Nephron progenitor cell (in vitro differentiated cells): ENCODE results near the gene CAMSAP2.
A peak's percentile ranks its signal among the peaks of the same experiment; 100 is the strongest.

ENCODE experiments used
- DNase-seq: peaks from one replicate; pipeline ENCODE4 v3.0.0; 2021
- H3K27ac Mint-ChIP-seq: 2 replicates; pipeline ENCODE4 v1.8.0; 2021; ENCODE audit warnings: mild to moderate bottlenecking, moderate library complexity, mixed read lengths
- H3K27me3 Mint-ChIP-seq: 2 replicates; pipeline ENCODE4 v1.8.0; 2021; ENCODE audit warnings: mild to moderate bottlenecking, low read depth, mixed read lengths; ENCODE audit not compliant: poor library complexity
- H3K36me3 Mint-ChIP-seq: 2 replicates; pipeline ENCODE4 v1.8.0; 2021; ENCODE audit warnings: low read depth, mixed read lengths
- H3K4me1 Mint-ChIP-seq: 2 replicates; pipeline ENCODE4 v1.8.0; 2021; ENCODE audit warnings: mixed read lengths
- H3K4me3 Mint-ChIP-seq: 2 replicates; pipeline ENCODE4 v1.8.0; 2021; ENCODE audit warnings: mild to moderate bottlenecking, moderate library complexity, mixed read lengths
- H3K9me3 Mint-ChIP-seq: 2 replicates; pipeline ENCODE4 v1.8.0; 2021; ENCODE audit warnings: mild to moderate bottlenecking, moderate library complexity, mixed read lengths
- TF ChIP-seq, protein P1 (sequence below): fragments of 200-600 bp; sonication (generic); IDR thresholded peaks from 2 replicates; pipeline ENCODE4 v1.5.0; 2021; ENCODE audit warnings: antibody characterized with exemption

The CAMSAP2 gene

GRCh38 chr1:200793677-200794076 is 55.0 kb downstream of the CAMSAP2 start:
- no peak overlapping the region for H3K27ac Mint-ChIP-seq
- TF ChIP-seq, protein P1, sequence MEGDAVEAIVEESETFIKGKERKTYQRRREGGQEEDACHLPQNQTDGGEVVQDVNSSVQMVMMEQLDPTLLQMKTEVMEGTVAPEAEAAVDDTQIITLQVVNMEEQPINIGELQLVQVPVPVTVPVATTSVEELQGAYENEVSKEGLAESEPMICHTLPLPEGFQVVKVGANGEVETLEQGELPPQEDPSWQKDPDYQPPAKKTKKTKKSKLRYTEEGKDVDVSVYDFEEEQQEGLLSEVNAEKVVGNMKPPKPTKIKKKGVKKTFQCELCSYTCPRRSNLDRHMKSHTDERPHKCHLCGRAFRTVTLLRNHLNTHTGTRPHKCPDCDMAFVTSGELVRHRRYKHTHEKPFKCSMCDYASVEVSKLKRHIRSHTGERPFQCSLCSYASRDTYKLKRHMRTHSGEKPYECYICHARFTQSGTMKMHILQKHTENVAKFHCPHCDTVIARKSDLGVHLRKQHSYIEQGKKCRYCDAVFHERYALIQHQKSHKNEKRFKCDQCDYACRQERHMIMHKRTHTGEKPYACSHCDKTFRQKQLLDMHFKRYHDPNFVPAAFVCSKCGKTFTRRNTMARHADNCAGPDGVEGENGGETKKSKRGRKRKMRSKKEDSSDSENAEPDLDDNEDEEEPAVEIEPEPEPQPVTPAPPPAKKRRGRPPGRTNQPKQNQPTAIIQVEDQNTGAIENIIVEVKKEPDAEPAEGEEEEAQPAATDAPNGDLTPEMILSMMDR, result no peak
- H3K4me3 Mint-ChIP-seq, result no peak overlapping the region
- H3K27me3 Mint-ChIP-seq, result no peaks in the 10 kb centered on the region
- no peak for DNase-seq
- peaks cover 30% of the 10 kb centered on the region for H3K9me3 Mint-ChIP-seq
- H3K4me1 Mint-ChIP-seq, result peaks cover 17% of the 10 kb centered on the region
- H3K36me3 Mint-ChIP-seq, result peaks cover 75% of the 10 kb centered on the region

- no peaks in the 10 kb centered on the region for H3K27me3 Mint-ChIP-seq
- peaks cover 11% of the 10 kb centered on the region for H3K4me1 Mint-ChIP-seq
- H3K9me3 Mint-ChIP-seq, result peaks cover 34% of the 10 kb centered on the region
- DNase-seq, result no peak
- TF ChIP-seq, protein P1, result no peak
- peaks cover 75% of the 10 kb centered on the region for H3K36me3 Mint-ChIP-seq
- no peak overlapping the region for H3K27ac Mint-ChIP-seq
- H3K4me3 Mint-ChIP-seq, result no peak overlapping the region
These were observed 55.9 kb downstream of the CAMSAP2 start for GRCh38 chr1:200794506-200795065.

DNA sequence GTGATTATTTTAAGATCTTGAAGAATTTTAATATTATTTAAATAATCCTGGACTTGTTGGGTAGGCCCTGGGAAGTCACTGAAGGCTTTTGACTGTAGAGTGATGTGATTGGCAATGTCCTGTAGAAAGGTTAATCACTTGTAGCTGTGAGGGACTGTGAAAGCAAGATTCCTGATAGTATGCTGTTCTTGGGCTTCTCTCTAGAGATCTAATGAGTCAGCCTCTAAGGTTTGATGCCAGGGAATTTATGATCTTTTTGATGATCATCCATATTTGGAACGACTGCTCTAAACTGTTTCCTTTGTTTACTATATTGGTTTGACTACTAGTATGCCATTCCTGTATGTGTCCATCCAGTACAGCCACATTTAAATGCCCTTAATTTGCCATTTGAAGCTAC is 56.5 kb downstream of the CAMSAP2 start:
- Mint-ChIP-seq H3K36me3 (peaks cover 75% of the 10 kb centered on the region), H3K27me3 (no peaks in the 10 kb centered on the region), H3K4me1 (peaks cover 6% of the 10 kb centered on the region), H3K27ac (no peak overlapping the region), H3K4me3 (no peak overlapping the region), H3K9me3 (peaks cover 37% of the 10 kb centered on the region)
- TF ChIP-seq, protein P1, result no peak
- no peak for DNase-seq

DNA sequence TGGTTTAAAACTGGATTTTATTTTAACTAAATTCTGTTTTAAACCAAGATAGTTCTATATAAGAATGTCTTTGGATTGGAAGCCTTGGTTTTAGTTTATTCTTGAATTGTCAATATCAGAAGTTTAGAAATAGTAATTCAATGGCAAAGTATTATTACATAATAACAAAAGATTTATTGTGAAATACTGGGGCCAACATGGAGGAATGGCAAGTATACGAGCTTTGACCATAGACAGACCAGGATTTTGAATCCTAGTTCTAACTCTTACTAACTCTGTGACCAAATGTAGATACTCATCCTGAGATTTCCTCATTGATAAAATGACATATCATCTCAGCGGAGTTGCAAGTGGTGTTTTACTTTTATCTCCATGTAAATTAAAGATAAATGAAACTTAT is 63.3 kb downstream of the CAMSAP2 start:
- DNase-seq, result no peak
- H3K4me1 Mint-ChIP-seq, result peaks cover 7% of the 10 kb centered on the region
- no peak overlapping the region for H3K27ac Mint-ChIP-seq
- no peaks in the 10 kb centered on the region for H3K27me3 Mint-ChIP-seq
- TF ChIP-seq, protein P1, result no peak
- peaks cover 37% of the 10 kb centered on the region for H3K36me3 Mint-ChIP-seq
- peaks cover 18% of the 10 kb centered on the region for H3K9me3 Mint-ChIP-seq
- no peak overlapping the region for H3K4me3 Mint-ChIP-seq

DNA sequence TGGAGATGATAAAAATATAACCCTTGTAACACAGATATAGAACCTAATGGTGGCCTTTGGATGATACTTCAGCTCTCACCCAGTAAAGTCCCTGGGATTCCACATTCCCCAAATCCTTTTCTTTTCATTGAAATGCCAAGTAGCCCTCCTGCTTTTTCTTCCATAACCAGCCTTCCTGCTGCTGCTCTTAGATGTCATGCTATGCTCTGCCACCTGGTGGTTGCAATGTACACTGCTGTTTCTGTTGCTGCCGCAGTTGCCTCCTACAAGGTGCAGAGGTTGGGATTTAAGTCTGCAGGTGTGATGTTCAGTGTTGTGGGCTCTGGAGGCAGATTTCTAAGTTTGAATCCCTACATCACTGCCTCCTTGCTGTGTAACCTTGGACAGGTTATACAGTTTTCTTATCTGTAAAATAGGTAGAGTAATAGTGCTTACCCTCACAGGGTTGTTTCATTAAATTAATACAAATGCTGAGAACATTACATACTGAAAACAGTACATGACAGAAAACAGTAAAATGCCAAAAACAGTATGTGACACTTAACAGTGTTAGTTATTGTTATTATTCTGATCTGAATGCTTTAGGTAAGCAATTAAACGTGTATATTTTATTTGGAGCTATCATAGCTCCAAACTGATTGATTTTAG is 64.3 kb downstream of the CAMSAP2 start:
- no peaks in the 10 kb centered on the region for H3K27me3 Mint-ChIP-seq
- peak; percentile 82 for DNase-seq
- H3K36me3 Mint-ChIP-seq, result peaks cover 43% of the 10 kb centered on the region
- H3K4me1 Mint-ChIP-seq, result peaks cover 7% of the 10 kb centered on the region
- H3K4me3 Mint-ChIP-seq, result no peak overlapping the region
- no peak overlapping the region for H3K27ac Mint-ChIP-seq
- H3K9me3 Mint-ChIP-seq, result peaks cover 18% of the 10 kb centered on the region
- TF ChIP-seq, protein P1, result peak; percentile 85

GRCh38 chr1:200805719-200806118 is 67.0 kb downstream of the CAMSAP2 start:
- TF ChIP-seq, protein P1, result no peak
- Mint-ChIP-seq H3K4me3 (no peak overlapping the region), H3K27ac (no peak overlapping the region), H3K9me3 (no peaks in the 10 kb centered on the region), H3K36me3 (peaks cover 47% of the 10 kb centered on the region), H3K4me1 (peaks cover 7% of the 10 kb centered on the region), H3K27me3 (no peaks in the 10 kb centered on the region)
- no peak for DNase-seq
